Activated T-cell treated with anti-CD3 and anti-CD28 coated beads for 4 hours (primary cell): ENCODE results near the gene RNF223.

Source experiments
- DNase-seq: peaks from one replicate; pipeline ENCODE4 v3.0.0-alpha.2; 2020

The RNF223 gene

DNA sequence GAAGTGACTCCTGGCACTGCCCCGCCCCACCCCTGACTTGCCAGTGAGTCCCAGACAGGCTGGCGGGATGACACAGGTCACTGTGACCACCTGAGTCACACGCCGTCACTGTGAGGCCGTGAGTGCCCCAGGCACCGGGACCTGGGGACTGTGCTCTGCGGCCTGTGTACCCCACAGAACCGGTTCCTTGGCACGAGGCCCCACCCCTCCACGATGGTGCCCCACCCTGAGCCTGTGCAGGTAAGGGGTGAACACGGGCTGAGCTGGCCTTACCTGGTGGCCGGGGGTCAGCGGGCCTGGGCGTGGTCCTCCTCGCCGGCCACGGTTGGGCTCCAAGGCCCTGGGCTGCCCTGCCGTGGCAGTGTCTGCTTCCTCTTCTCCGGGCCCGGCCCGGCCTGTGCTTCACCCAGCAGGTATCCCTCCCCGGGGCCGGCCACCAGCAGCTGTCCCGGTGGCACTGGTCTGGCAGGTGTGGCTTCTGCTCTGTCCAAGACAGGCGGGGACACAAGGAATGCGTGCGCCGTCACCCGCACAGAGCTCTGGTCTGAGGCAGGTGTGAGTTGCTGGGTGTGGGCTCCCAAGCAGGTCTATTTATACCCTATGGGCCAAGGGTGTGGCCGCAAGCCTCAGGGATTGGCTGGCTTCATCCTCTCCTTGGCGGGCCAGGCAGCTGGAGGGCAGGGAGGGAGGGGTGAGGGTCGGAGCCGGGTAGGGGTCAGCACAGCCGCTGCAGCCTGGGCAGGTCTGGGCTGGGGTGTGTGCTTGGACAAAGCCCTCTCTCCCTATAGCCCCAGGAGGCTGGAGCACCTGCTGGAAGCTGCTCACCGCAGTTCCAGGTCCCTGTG is at the start of gene RNF223:
Gene RNF223 (minus strand): TSS at position 564 of the 845 bp plus-strand sequence. CDS start 1,740 bp downstream, outside the sequence.
- DNase-seq, result no peak

DNA sequence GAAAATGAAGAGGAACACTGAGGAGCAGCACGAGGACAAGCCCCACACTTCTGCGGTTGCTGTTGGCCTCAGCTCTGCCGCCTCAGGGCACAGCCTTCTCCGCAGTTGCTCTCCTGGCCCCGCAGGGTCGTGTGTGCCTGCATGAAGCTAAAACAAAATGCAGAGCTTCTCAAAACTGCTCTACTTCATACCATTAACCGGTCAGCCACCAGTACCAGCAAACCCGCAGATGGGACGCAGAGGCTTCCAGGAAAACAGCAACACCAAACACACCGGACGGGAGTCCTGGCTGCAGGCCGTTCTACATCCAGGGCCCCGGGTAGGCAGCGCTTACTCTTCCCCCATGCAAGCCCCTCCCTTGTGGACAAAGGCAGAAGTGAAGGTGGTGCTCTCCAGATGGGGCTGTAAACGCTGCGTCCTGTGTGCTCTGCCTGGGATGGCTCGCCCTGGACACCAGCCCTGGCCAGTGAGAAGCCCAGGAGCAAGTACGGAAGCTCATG is 48.9 kb upstream of the RNF223 start:
- DNase-seq, result no peak

DNA sequence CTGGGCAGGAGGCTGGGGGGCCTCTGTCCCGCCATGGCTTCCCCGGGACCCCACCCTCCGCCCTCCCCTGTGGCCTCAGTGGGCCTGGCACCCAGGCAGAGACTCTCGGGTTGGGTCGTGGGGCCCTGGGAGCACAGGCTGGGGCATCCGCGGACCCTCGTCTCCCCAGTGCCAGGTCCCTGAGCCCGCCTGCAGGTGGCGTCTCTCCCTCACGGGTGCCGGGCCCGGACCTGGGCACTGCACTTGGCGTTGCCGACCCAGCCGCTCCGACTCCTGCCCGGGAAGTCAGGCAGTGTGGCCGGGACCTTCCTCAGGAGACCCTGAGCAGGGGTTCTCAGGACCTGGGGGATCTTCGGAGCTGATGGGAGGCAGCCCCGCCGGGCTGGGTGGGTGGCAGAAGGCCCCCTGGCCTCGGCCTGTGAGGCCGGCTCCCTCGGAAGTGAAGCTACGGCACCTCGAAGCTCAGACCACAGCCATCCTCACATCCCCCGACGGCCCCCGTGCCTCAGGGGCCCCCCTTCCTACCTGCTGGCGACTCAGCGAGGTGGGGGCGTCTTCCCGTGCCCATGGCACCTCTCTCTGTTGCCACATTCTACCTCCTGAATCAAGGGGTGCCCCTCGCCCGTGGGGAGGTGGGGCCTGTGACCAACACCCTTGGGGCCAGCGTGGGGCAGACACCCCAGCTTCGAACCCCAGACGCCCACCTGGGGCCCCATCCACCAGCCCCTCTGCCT is 48.1 kb upstream of the RNF223 start:
- DNase-seq, result peak; percentile 79

DNA sequence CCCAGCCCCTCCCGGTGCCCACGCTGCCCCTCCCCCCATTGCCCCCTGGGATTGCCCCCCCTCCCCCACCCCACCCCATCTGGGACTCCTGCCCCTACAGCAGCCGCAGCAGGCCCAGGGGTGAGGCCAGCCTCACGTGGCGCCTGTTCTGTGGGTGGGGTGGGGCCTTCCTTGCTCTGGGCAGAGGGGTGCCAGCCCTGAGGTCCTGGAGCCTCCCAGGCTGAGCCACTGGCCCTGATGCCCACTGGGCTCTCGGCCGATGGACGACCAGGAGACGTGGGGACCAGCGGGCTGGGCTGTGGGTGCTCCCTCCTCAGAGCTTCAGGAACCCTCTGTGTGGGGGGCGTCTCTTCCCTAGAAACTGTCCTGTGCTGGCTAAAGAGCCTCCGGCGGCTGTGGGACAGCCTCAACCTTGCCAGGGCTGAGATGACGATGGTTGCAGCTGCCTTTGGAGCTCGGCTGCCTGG is 47.5 kb upstream of the RNF223 start:
- no peak for DNase-seq

DNA sequence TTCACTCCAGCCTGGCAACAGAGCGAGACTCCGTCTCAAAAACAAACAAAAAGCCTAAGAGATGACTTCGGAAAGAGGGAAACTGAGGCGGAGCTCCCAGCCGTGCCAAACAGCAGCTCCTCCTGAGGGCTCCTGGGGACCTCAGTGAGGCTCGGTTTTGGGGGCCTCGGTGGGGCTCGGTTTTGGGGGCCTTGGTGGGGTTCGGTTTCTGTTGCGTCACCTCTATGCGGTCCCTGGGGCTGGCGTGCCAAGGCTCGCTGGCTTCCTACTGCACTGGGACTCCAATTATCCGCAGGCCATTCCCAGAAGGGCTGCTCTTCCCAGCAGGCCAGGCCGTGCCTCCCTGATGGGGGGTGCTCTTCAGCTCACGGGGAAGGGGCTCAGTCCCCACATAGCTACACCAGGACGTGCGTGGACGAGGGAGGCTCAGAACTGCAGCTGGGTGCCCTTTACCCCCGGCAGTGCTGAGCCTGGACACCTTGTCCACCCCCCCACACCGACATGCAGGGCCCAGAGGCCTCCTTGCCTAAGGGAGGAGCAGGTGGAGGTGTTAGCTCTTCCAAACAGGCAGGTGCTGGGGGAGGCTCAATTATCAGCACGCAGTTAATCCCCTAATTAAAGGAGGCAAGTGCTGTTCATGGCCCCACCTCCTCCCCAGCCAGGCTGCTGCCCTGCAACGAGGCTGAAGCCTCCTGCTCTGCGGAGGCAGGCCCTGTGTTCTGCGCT is 46.9 kb upstream of the RNF223 start:
- DNase-seq, result no peak

DNA sequence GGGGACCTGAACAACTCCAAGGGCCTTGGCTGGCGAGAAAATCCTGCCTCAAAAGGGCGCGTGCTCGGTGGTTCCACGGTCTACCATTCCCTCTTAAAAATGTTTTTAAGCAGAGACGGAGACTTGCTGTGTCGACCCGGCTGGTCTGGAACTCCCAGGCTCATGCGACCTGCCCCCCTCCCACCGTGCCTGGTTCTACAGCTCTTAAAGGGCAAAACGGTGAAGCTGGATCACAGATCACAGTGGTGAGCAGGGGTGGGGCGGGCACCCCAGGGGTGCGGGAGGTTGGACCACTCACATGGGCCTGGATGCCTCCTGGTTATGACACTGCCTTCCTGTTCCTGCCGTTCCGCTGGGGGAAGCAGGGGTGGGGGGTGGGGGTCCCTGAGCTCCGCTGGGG is 46.0 kb upstream of the RNF223 start:
- no peak for DNase-seq

DNA sequence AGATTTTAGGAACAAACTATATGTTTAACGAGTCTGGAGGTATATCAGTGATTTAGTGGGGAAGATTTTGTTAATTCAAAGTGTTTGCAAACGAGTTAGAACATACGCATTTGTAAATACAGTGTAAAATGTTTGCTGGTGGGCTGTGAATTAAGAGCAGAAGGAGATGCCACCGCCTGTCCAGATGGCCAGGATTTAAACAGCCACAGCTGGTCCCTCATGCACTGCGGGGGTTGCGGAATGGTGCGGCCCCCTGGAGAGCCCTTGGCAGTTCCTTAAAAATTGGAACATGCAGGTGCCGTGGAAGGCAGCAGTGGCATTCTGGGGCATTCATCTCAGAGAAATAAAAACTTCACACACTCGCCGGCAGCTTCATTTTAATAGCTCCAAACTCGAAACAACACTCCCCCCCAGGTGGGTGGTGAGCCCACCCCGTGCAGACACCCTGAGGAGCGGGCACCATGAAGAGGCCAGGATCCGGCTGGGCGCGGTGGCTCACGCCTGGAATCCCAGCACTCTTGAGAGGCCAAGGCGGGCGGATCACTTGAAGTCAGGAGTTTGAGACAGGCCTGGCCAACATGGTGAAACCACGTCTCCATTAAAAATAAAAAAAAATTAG is 45.3 kb upstream of the RNF223 start:
- no peak for DNase-seq

DNA sequence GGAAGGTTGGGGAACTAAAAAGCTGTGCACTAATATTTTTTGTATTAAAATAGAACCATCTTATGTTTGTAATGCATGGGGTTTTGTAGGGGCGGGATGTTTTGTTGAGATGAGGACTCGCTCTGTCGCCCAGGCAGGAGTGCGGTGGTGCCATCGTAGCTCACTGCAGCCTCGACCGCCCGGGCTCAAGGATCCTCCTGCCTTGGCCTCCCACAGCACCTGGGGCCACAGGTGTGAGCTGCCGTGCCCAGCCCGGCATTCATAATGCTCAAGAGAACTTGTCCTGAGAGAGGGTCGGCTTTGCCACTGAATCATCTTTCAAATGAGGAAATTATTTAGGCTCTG is 44.7 kb upstream of the RNF223 start:
- DNase-seq, result no peak

DNA sequence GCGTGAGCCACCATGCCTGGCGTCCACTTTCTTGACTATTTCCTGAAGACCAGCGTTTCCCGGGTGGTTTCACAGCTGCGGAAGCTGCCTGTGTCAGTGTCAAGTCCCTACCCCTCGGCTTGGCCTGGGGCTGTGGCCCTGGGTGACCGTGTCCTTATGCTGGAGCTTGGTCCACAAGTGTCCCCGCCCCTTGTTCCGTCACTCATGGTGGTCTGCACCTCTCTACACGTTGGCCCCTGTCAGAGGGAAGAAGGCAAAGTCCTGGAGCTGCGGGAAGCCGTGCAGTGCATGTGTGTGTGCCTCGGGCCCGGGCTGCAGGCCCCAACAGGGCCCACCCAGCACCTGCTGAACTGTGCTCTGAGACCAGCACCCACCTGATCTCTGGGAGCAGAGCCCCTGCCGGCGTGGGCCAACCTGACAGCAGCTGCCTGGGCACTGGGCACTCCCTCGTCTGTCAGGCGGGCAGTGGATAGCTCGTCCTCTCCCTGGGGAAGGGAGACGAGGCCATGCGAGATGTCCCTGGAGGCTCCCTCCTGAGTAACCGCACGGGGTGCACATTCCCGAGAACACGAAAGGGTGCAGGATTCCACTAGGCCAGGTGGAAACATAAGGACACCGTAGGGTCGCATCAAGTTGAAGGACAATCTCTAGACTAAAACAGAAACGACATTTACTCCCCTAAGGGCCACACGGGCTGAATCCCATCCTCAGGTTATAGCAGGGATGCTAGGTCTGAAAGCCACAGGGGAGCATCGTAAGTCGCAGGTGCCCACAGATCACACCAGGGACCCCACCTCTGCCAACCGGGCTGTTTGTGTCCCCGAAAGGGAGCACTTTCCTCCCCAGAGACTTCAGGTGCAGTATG is 44.1 kb upstream of the RNF223 start:
- DNase-seq, result no peak

DNA sequence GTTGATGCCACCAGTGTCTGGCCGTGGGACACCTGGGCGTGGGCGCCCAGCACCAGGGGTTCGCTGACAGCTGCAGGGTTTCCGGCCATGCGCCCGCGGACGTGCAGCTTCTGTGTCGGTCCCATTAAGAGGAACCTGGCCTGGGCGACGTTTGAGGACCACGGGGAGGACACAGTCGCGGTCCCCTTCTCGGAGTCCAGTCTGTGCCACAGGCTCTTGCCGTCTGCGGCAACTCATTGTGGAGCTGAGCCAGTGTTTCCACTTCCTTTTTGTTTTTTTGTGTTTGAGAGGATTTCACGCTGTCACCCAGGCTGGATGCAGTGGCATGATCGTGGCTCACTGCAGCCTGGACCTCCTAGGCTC is 43.3 kb upstream of the RNF223 start:
- DNase-seq, result no peak

DNA sequence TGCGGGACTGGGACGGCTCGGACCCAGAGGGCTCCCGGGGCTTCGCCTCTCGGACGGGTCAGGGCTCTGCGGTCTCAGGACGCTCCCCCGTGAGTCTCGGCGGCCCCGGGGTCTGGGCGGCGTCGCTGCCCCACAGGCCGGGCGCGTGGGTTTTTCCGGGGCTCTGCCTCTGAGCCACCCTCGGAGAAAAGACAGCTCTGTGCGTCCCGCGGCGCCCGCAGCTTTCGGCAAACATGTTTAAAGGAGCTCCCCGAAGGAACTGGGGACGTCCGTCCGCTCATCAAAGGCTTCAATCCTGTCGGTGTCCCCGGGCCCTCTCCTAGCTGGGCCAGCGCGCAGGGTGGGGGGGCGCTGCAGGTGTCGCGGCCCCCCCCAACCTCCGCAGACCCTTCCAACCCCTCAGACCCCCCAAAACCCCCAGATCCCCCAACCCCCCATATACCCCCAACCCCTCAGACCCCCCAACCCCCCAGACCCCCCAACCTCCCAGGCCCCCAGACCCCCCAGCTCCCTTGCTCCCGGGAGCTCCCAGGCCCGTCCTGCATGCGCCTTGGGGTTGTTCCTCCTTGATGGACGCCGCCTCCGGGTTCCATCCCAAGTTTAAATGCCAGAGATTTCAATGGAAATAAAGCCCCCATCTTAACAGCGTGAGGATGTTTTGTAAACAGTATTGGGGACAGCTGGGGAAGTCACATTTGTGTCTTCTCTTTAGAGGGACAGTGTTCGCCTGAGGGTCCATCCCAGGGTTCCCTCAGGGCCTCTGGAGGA is 42.8 kb upstream of the RNF223 start:
- peak; percentile 35 for DNase-seq

DNA sequence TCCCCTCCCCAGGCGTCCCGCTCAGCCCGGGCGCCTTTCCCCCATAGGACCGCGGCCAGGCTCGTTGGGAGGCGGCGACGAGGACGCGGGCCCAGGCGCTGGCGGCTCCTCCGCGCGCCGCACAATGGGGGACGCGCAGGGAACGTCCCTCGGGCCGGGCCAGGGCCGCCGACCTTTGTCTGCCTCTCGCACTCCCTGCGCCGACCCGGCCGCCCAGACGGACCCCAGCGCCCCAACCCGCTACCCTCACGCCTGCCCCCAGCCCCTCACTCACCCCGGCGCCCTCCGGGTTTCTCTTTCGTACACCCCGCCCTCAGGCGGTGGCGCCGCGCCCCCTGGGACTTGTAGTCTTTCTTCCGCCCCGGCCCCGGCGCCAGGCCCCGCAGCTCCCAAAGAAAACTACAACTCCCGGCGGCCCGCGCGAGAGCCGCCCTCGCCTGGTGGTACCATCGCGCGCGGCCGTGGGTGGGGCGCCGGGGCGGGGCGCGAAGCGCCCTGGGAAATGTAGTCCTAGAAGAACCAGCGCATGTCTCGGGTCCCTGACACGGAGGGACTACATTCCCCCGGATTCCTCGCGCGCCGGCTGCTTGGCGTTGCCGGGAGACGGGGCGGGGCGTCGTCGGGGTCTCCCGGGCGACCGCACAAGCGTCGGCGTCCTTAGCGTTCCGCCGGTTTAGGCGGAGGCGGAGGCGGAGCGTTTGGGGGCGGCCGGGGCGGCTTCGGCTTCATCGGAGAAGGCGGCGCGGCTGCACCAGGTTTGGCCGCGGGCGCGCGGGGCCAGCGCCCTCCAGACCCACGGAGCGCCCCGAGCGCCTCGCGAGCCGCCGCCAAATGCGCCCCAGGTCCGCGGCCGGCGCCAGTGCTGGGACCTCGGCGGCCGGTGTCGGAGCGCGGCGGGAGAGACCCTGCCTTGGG is 41.9 kb upstream of the RNF223 start, which contains the start of gene C1orf159:
Gene C1orf159 (minus strand): TSS at position 304 of the 915 bp plus-strand sequence. CDS start 24,546 bp downstream, outside the sequence.
- DNase-seq, result peak; percentile 98

DNA sequence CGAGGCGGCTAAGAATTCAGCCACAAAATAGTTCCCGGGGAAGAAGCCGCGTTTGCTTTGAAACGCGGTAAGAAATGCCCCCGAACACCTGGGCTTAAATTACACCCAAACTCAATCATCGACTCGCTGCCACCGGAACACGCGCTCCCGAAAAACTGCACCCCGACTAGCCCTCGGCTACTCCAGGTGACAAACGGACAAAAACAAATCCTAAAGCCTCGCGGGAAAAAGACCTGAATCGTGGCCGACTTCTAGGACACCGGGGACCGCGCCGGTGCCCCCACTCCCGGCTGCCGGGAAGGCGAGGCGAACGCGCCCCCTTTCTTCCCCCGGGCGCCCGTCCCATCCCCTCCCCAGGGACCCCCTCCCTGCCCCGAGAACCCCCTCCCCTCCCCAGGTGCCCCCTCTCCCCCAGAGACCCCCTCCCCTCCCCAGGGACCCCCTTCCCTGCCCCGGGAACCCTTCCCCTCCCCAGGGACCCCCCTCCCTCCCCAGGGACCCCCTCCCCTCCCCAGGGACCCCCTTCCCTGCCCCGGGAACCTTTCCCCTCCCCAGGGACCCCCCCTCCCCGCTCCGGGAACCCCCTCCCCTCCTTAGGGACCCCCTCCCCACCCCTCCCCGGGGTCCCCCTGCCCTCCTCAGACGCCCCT is 41.2 kb upstream of the RNF223 start:
- no peak for DNase-seq

DNA sequence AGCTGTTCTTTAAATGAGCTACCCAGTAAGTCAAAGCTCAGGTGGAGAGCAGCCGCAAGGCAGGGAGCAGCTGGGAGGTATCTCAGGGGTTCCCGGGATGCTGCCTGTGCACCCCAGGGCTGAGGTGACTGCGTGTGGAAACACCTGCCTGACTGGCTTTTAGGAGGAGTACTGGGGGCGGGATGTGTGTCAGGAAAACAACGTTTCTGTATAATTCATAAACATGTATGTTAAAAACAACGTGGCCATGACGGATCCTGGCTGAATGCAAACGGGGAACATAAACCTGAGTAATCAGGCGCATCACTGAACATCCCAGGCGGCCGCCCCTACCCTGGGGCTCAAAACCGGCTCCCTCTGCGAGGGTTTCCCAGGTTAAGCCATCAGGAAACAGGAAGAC is 40.3 kb upstream of the RNF223 start:
- DNase-seq, result no peak

DNA sequence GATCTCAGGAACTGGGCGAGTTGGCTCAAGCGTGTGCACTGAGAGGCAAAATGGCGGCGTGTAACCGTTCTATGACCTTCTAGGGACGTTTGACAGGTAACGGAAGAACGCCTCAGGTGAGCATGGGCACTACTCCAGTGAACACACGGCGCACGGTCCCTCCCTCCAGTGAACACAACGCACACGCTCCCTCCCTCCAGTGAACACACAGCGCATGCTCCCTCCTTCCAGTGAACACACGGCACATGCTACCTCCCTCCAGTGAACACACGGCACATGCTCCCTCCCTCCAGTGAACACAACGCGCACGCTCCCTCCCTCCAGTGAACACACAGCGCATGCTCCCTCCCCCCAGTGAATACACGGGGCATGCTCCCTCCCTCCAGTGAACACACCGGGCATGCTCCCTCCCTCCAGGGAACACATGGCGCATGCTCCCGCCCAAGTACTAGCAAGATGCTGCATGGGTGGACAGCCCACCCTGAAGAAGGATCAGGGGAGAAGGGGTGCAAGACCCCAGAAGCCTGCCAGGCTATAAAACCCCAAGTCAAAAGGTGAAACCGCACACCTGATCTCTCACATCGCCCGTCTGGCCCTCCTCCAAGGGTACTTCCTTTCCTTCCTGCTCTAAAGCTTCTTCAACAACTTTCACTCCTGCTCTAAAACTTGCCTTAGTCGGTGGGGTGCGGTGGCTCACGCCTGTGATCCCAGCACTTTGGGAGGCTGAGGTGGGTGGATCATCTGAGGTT is 38.3 kb upstream of the RNF223 start:
- DNase-seq, result no peak

DNA sequence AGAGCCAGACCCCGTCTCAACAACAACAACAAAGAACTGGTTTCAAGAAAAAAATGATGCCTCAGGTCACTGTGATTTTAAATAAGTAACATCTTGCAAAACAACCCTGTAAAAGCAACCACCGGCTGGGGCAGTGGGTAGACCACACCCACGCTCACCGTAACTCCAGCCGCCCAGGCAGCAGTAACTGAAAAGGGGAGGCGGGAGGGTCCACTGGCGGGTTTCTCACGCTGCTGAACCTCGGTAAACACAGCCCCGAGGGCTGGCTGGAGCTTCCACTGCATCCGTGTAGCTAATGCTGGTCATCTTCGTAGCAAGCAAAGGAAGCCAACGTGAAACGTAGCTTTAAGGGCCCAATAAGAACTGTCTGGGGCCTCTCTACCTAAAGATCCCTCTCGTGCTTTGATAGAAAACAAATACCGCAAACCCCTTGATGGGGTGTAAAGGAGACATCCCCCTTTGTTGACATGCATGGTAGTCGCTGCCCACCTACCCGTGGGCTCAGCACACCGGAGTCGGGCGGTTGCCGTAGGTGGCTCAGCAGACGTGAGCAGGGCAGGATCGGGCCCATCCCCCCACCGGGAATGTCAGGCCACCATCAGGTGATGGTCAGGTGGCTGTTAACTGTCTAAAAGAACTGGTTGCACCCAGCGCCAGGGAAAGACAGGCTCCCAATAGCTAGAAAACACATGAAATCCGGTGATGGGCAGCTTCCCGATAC is 37.6 kb upstream of the RNF223 start:
- no peak for DNase-seq

DNA sequence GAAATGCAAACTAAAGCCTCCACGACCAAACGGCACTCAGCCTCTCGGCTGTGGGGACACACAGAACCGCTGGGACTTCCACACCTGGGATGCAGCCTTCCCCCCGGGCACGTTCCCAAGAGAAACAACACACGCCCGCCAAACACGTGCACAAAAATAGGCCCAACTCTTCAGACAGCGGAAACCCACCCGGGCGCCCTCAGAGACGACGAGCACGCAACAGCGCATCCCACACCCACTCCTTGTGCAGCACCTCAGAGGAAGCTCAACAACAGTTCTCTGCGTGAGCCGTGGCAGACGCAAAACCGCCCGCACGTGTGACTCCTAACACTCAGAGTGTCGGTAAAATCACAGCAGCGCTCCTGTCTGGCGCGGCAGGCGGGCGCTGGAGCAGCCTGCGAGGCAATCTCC is 36.5 kb upstream of the RNF223 start:
- no peak for DNase-seq

DNA sequence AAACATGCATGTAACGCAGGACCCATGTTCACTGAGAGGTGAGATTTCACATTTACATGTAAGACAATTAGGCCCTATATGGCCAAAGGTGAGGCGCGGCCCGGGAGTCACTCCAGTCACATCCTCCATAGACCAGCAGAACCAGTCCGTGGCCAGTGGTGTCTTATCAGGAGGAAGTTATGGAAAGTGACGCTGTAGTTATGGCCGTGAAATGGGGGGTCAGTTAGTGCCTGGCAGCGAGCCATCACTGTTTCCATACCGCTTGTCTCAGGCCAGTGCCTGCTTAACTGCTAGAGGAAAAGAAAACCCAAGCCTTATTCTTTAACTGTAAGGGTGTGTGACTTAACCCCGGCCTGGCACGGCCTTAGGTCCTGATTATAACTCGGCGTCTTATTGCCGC is 35.6 kb upstream of the RNF223 start:
- no peak for DNase-seq
